K562 (cell line): Measurements from ENCODE around the gene IRAG1. TPM values are rescaled to one million over a fixed set of nuclear protein-coding genes. Genes with fewer than 3 reads are reported as not detected.

Experiments used
- CCNT2 ChIP-seq: IDR thresholded peaks from 2 replicates; pipeline ENCODE4 v1.6.1; 2011; ENCODE audit warnings: borderline replicate concordance, low read depth, mild to moderate bottlenecking, moderate library complexity, mixed read lengths, low read length; ENCODE audit not compliant: insufficient read length; ENCODE audit errors: extremely low read depth
- CHD1 ChIP-seq: fragments of 200-600 bp; sonication (generic); IDR thresholded peaks from one replicate; pipeline ENCODE4 v1.6.1; 2012; ENCODE audit warnings: mild to moderate bottlenecking, moderate library complexity, low read length, inconsistent platforms
- ESRRB ChIP-seq: fragments of 250-450 bp; sonication (Bioruptor Pico); IDR thresholded peaks from 2 replicates; pipeline ENCODE4 v1.5.0; 2020; ENCODE audit warnings: mild to moderate bottlenecking, moderate library complexity, borderline replicate concordance
- PHF20 ChIP-seq: fragments of 450-650 bp; IDR thresholded peaks from 2 replicates; pipeline ENCODE4 v1.6.1; 2018; ENCODE audit not compliant: partially characterized antibody
- TCF7L2 ChIP-seq: fragments of 150-350 bp; IDR thresholded peaks from 2 replicates; pipeline ENCODE4 v1.6.1; 2016; ENCODE audit warnings: low read depth, mild to moderate bottlenecking, low read length, moderate library complexity
- TRIM24 ChIP-seq, 2 experiments: fragments of 450-650 bp; IDR thresholded peaks; 2 replicates each; pipeline ENCODE4 v1.6.1; 2016
- ZKSCAN3 ChIP-seq: fragments of 250-450 bp; sonication (Bioruptor Pico); IDR thresholded peaks from 2 replicates; pipeline ENCODE4 v1.4.0; 2020
- ZNF263 ChIP-seq: sonication (generic); formaldehyde crosslinking; IDR thresholded peaks from 2 replicates; pipeline ENCODE4 v1.8.0; 2022; ENCODE audit warnings: mild to moderate bottlenecking, missing genetic modification reagents, borderline replicate concordance
- polyA plus RNA-seq, 8 experiments: library from polyadenylated mRNA; depleted of rRNA in 4 of 8; stranded (reverse) in 5 of 8; unstranded in 3 of 8; fragments of >200 nt; fragmentation: Nextera tagmentation in 2 of 8; fragmentation: Illumina TruSeq in 1 of 8; extraction: Ambion mirVana in 2 of 8; extraction: Trizol in 1 of 8; gene quantifications; 2 replicates each; pipeline versions ENCODE4 v1.2.1 to v1.2.3, GENCODE V29; 2011 to 2014; ENCODE audit warnings: inconsistent platforms in 1 of 8, missing spikeins in 1 of 8
- total RNA-seq, 7 experiments: library from RNA; depleted of rRNA in 6 of 7; stranded (reverse); fragments of >200 nt in 6 of 7; fragmentation: Illumina TruSeq in 2 of 7; extraction: Trizol in 2 of 7; gene quantifications; 2 replicates each; pipeline versions ENCODE4 v1.2.1 to v1.2.3, GENCODE V29; 2011 to 2021; ENCODE audit warnings: low replicate concordance in 1 of 7
- TF ChIP-seq, protein P1 (sequence below): fragments of 200-800 bp; sonication (Bioruptor generic); IDR thresholded peaks from 2 replicates; pipeline ENCODE4 v1.6.1; 2017; ENCODE audit warnings: missing genetic modification characterization, missing compliant biosample characterization
- TF ChIP-seq, protein P2 (sequence below): fragments of 150-350 bp; conservative IDR thresholded peaks from 2 replicates; pipeline ENCODE4 v1.6.1; 2014; ENCODE audit warnings: low read length
- TF ChIP-seq, protein P3 (sequence below): fragments of 450-650 bp; IDR thresholded peaks from 2 replicates; pipeline ENCODE4 v1.6.1; 2016; ENCODE audit warnings: low read depth, mild to moderate bottlenecking, moderate library complexity
- TF ChIP-seq, protein P4 (sequence below): sonication (generic); formaldehyde crosslinking; IDR thresholded peaks from 2 replicates; pipeline ENCODE4 v1.8.1; 2023; ENCODE audit warnings: mild to moderate bottlenecking, missing genetic modification reagents
- TF ChIP-seq, protein P5 (sequence below): fragments of 250-450 bp; sonication (Bioruptor Pico); IDR thresholded peaks from 2 replicates; pipeline ENCODE4 v1.5.0; 2021; ENCODE audit warnings: mild to moderate bottlenecking, moderate library complexity

The IRAG1 gene
- total and polyA plus RNA-seq, 9 of the 15 experiments (the other 6 are each of a cell fraction or from before 2014, with no cell fraction given): 0.01 to 0.22 (median 0.09) TPM; not detected in 1

DNA sequence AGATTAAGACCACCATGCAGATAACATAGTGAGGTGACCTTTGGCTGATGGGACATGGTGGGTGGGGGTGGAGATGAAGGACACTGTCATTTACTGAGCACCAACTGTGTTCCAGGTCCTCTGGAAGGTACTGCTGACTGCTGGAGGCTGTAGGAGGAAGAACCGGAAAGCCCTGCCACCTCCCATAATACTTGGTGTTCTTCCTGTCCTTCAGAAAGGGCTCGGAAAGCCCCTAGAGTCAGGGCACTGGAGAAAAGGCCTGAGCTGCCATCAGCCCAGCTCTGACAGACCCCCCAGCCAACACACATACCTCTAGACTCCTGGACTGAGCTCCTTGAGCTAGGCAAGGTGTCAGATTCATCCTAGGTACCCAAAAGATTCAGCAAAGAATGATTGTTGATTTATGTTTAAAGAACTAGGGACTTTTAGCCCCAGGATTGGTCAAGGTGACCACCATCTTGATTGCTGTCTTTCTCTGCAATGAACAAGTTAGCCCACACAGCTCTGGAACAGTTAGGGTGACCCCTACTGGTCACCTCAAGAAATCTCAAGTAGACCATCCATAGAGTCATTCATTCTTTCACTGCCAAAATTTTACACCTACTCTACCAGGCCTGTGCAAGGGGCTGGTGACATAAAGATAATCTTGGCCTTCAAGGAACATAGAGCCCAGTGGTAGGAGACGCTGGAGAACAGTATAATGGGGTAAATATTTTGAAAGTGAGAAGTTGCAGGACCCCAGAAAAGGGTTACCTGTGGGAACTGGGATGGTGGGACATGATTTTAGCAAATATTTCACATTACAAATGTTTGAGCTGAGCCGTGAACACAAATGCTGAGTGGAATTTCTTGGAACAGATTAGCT is 39.4 kb downstream of the IRAG1 start (continued):
- TF ChIP-seq TRIM24 (IDR thresholded peaks at IDR 0.05) (no peak), TCF7L2 (no peak), ESRRB (CRISPR knock-in tag) (no peak), ZNF263 (no peak), CHD1 (no peak), ZKSCAN3 (CRISPR knock-in tag) (no peak), PHF20 (no peak), CCNT2 (no peak)
- TF ChIP-seq, protein P1, sequence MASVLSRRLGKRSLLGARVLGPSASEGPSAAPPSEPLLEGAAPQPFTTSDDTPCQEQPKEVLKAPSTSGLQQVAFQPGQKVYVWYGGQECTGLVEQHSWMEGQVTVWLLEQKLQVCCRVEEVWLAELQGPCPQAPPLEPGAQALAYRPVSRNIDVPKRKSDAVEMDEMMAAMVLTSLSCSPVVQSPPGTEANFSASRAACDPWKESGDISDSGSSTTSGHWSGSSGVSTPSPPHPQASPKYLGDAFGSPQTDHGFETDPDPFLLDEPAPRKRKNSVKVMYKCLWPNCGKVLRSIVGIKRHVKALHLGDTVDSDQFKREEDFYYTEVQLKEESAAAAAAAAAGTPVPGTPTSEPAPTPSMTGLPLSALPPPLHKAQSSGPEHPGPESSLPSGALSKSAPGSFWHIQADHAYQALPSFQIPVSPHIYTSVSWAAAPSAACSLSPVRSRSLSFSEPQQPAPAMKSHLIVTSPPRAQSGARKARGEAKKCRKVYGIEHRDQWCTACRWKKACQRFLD (CRISPR knock-in tag): no peak
- TF ChIP-seq, protein P2, sequence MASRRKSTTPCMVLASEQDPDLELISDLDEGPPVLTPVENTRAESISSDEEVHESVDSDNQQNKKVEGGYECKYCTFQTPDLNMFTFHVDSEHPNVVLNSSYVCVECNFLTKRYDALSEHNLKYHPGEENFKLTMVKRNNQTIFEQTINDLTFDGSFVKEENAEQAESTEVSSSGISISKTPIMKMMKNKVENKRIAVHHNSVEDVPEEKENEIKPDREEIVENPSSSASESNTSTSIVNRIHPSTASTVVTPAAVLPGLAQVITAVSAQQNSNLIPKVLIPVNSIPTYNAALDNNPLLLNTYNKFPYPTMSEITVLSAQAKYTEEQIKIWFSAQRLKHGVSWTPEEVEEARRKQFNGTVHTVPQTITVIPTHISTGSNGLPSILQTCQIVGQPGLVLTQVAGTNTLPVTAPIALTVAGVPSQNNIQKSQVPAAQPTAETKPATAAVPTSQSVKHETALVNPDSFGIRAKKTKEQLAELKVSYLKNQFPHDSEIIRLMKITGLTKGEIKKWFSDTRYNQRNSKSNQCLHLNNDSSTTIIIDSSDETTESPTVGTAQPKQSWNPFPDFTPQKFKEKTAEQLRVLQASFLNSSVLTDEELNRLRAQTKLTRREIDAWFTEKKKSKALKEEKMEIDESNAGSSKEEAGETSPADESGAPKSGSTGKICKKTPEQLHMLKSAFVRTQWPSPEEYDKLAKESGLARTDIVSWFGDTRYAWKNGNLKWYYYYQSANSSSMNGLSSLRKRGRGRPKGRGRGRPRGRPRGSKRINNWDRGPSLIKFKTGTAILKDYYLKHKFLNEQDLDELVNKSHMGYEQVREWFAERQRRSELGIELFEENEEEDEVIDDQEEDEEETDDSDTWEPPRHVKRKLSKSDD: peak; percentile 56
- TF ChIP-seq, protein P3, sequence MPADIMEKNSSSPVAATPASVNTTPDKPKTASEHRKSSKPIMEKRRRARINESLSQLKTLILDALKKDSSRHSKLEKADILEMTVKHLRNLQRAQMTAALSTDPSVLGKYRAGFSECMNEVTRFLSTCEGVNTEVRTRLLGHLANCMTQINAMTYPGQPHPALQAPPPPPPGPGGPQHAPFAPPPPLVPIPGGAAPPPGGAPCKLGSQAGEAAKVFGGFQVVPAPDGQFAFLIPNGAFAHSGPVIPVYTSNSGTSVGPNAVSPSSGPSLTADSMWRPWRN: no peak
- TF ChIP-seq, protein P4, sequence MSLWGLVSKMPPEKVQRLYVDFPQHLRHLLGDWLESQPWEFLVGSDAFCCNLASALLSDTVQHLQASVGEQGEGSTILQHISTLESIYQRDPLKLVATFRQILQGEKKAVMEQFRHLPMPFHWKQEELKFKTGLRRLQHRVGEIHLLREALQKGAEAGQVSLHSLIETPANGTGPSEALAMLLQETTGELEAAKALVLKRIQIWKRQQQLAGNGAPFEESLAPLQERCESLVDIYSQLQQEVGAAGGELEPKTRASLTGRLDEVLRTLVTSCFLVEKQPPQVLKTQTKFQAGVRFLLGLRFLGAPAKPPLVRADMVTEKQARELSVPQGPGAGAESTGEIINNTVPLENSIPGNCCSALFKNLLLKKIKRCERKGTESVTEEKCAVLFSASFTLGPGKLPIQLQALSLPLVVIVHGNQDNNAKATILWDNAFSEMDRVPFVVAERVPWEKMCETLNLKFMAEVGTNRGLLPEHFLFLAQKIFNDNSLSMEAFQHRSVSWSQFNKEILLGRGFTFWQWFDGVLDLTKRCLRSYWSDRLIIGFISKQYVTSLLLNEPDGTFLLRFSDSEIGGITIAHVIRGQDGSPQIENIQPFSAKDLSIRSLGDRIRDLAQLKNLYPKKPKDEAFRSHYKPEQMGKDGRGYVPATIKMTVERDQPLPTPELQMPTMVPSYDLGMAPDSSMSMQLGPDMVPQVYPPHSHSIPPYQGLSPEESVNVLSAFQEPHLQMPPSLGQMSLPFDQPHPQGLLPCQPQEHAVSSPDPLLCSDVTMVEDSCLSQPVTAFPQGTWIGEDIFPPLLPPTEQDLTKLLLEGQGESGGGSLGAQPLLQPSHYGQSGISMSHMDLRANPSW (CRISPR knock-in tag): no peak
- TF ChIP-seq, protein P5, sequence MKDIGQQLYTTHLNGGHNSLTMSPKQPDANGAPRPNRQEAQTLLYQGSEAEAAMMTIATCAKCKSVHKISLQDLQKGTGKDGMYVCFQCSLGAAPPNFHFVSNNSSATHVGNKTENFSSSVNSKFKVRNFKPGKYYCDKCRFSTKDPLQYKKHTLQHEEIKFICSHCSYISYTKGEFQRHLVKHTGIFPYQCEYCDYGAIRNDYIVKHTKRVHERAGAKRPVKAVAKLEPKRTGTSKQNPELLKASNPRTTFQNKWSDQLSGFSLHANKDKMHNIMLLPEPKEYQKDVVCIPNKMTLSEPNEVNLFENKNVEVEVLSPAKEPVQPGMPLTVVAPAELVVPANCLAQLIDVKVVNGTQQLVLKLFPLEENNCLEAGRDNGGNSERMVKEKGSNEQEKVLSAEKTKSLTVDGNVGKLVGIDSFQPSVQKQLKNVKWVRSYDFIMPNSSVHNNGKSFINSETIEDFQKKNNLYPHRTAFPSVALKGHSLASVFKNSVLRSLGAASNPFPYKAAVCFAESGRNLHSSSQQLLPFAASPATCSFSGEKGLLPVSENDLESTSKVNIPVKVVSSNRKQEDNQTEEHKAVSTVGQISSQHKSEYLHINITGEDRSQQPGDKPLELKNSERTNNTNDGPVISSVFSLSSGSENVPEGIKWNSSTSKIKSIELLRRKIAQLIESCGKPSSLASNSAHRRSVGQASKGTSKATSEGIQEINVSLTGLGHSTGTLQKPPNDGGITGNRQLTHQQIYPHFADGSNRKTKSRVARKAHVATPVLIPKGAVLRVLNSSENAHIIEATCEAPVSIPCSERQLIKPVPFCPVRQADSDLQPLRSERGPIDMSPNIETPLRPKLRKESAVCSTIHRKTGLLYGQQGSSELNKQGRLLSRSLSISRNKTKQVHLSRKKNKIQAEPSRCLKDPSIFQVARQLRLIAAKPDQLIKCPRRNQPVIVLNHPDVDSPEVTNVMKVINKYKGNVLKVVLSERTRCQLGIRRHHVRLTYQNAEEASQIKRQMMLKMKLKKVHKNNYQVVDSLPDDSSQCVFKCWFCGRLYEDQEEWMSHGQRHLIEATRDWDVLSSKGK (CRISPR knock-in tag): no peak
